Measurements from ENCODE around the gene SAMD11. TPM values are rescaled to one million over a fixed set of nuclear protein-coding genes. Genes with fewer than 3 reads are reported as not detected.

SAMD11 gene
- polyA plus RNA-seq, 1 of the 3 experiments (the other 2 are of a cell fraction): 2.1 TPM

DNA sequence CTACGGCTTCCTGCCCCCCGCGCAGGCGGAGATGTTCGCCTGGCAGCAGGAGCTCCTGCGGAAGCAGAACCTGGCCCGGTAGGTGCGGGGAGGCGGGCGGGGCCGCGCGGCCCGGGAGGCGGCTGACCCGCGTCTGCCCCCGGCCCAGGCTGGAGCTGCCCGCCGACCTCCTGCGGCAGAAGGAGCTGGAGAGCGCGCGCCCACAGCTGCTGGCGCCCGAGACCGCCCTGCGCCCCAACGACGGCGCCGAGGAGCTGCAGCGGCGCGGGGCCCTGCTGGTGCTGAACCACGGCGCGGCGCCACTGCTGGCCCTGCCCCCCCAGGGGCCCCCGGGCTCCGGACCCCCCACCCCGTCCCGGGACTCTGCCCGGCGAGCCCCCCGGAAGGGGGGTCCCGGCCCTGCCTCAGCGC is 18.7 kb downstream of the SAMD11 start (continued):
- no peak for TF ChIP-seq SIN3A (IDR thresholded peaks at IDR 0.05; ENCODE audit: borderline replicate concordance, low read depth, low read length)
- TF ChIP-seq ZBTB33 (IDR thresholded peaks at IDR 0.05; ENCODE audit: borderline replicate concordance, low read depth): no peak
- no peak for TF ChIP-seq FOSL2 (IDR thresholded peaks at IDR 0.05; ENCODE audit: borderline replicate concordance, low read depth)
- TF ChIP-seq NRF1 (IDR thresholded peaks at IDR 0.05; ENCODE audit: low read depth, low read length): no peak

GRCh38 chr1:942864-943533 is 19.3 kb downstream of the SAMD11 start:
- DNase-seq: no peak
- peaks cover 0 to 61% of the 10 kb centered on the region in 2 experiments; a peak in 1 of 4 replicates for H3K4me1 ChIP-seq (ENCODE audit: control insufficient read depth in 1 of 2, insufficient read depth in 2 of 2, low read depth in 1 of 2, low read length in 1 of 2)
- H3K36me3 ChIP-seq (replicated peaks in 1 of 2; ENCODE audit: control insufficient read depth in 1 of 2, insufficient read depth in 2 of 2, low read length in 1 of 2): peaks cover 0 to 31% of the 10 kb centered on the region in 2 experiments
- H3F3A ChIP-seq (replicated peaks; ENCODE audit: insufficient read depth): peaks cover 20% of the 10 kb centered on the region
- no peaks in the 10 kb centered on the region for H3K79me2 ChIP-seq (ENCODE audit: insufficient read depth)
- ChIA-PET POLR2A (interaction anchor here (1.5 to 3.2 kb wide), 3 partner anchors 17 to 38 kb away, joined by 4 to 13 read pairs (median 9); no protein-coding TSS in a partner anchor), CTCF (interaction anchor here (0.6 to 8.9 kb wide), 7 partner anchors 16 to 349 kb away, joined by 3 to 125 read pairs (median 4); partner anchors contain the start of gene NOC2L)
- 76% methylated on average over 3 of the region's 27 CpGs for WGBS (ENCODE audit: low lambda C conversion rate)
- H3K4me3 ChIP-seq (ENCODE audit: low read depth in 2 of 2, low read length in 1 of 2): no peak overlapping the region; a peak in 1 of 4 replicates
- peak overlapping the region in 1 of 2 experiments; percentile 86; a peak in 2 of 4 replicates for H3K27ac ChIP-seq (ENCODE audit: low read depth in 2 of 2, low read length in 1 of 2)
- H3K4me2 ChIP-seq: no peak overlapping the region
- no peak overlapping the region for H3K9ac ChIP-seq
- no peaks in the 10 kb centered on the region for H4K20me1 ChIP-seq (ENCODE audit: insufficient read depth)
- H3K27me3 ChIP-seq (ENCODE audit: insufficient read depth): no peaks in the 10 kb centered on the region
- no peaks in the 10 kb centered on the region for H3K9me3 ChIP-seq
- no peaks in the 10 kb centered on the region for H3K9me2 ChIP-seq
- H2AFZ ChIP-seq (ENCODE audit: low read depth): no peak overlapping the region
- TF ChIP-seq POLR2AphosphoS5 (IDR thresholded peaks at IDR 0.05; ENCODE audit: low read depth, low read length) (peak; percentile 37), FOXJ3 (CRISPR knock-in tag; IDR thresholded peaks at IDR 0.05) (no peak)

- peaks cover 0 to 39% of the 10 kb centered on the region in 2 experiments for H3K36me3 ChIP-seq (replicated peaks in 1 of 2; ENCODE audit: control insufficient read depth in 1 of 2, insufficient read depth in 2 of 2, low read length in 1 of 2)
- ChIA-PET POLR2A (interaction anchor here (3.2 kb wide), 1 partner anchor 39 kb away, joined by 13 read pairs; no protein-coding TSS in a partner anchor), CTCF (interaction anchor here (0.6 to 8.9 kb wide), 6 partner anchors 13 to 58 kb away, joined by 3 to 125 read pairs (median 4); no protein-coding TSS in a partner anchor)
- peaks cover 20% of the 10 kb centered on the region for H3F3A ChIP-seq (replicated peaks; ENCODE audit: insufficient read depth)
- H3K27me3 ChIP-seq (ENCODE audit: insufficient read depth): no peaks in the 10 kb centered on the region
- no peaks in the 10 kb centered on the region for H3K9me2 ChIP-seq
- H3K4me3 ChIP-seq (ENCODE audit: low read depth in 2 of 2, low read length in 1 of 2): no peak overlapping the region
- H3K9me3 ChIP-seq: no peaks in the 10 kb centered on the region
- no peaks in the 10 kb centered on the region for H3K79me2 ChIP-seq (ENCODE audit: insufficient read depth)
- H3K4me1 ChIP-seq (ENCODE audit: control insufficient read depth in 1 of 2, insufficient read depth in 2 of 2, low read depth in 1 of 2, low read length in 1 of 2): peaks cover 0 to 59% of the 10 kb centered on the region in 2 experiments; a peak in 1 of 4 replicates
- 88% methylated on average over 13 of the region's 27 CpGs for whole genome bisulfite sequencing (ENCODE audit: low lambda C conversion rate)
- H3K27ac ChIP-seq (ENCODE audit: low read depth in 2 of 2, low read length in 1 of 2): peak overlapping the region in 1 of 2 experiments; percentile 86; a peak in 2 of 4 replicates
- no peak overlapping the region for H2AFZ ChIP-seq (ENCODE audit: low read depth)
- no peak for DNase-seq
- TF ChIP-seq CHD2 (IDR thresholded peaks at IDR 0.05; ENCODE audit: low read length, partially characterized antibody): peak; percentile 0
- no peak for TF ChIP-seq USF1 (IDR thresholded peaks at IDR 0.05; ENCODE audit: borderline replicate concordance, low read depth)
- no peaks in the 10 kb centered on the region for H4K20me1 ChIP-seq (ENCODE audit: insufficient read depth)
- H3K9ac ChIP-seq: no peak overlapping the region
- H3K4me2 ChIP-seq: no peak overlapping the region
Observed at GRCh38 chr1:943545-944340, 20.0 kb downstream of the SAMD11 start.
